Effector CD8-positive, alpha-beta T cell (primary cell): ENCODE results near the gene SH3TC2.

Experiments
- DNase-seq: peaks from one replicate; lab custom pipeline; 2025; lab: John Stamatoyannopoulos, UW

SH3TC2 gene

DNA sequence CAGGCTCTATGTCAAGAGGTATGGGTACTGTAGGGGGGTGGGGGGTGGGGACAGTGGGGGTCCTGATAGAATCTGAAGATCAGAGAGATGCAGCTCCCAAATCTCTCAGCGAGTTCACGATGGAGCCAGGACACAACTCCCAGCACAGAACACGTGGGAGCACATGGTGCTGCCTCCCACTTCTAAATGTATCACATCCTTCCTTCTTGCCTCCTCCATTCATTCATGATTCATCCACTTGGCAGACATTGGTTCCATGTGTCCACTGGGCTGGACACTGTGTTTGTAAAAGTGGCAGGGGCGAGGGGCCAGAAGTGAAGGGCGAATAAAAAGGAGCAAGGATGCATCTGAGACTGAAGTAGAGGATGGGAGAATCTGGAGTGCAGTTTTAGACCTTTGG is 33.9 kb downstream of the SH3TC2 start:
- no peak for DNase-seq

GRCh38 chr5:149028161-149028560 is 34.7 kb downstream of the SH3TC2 start:
- no peak for DNase-seq

DNA sequence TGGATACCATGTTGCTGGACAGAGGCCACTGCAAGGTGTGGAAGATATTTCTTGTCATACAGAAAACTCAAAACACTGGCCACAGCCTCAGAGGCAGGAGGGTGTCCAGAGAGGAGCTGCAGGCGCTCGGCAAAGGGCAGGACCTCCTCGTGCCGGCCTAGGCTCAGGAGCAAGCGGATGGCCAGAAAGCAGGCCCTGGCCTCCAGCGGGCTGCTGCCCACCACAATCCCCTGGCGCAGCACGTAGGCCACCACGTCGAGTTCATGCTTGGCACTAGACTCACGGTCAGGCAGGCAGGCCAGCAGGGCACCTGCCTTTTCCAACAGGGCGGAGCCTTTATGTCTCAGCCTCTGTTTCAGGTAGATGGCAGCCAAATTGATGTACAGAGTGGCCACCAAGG is 35.2 kb downstream of the SH3TC2 start:
- no peak for DNase-seq

DNA sequence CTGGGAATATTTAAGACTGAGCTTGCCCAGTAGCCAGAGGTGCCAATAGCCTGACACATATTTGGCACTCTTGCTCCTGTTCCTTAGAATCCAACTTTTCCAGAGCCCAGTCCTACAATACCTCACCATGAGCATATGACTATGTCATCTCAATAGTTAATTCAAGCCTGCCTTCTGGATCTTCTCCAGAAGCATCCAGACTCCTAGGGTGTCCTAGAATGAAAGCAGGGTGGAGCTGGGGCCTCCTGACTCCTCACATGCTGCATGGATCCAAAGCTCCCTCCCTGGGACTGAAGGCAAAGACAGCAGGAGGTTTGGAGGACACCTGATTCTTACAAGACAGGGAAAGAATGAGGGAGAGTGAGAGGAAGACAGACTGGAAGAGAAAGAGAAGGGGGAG is 37.9 kb downstream of the SH3TC2 start:
- DNase-seq = no peak

- DNase-seq = no peak
Measured at GRCh38 chr5:149024477-149024876, 38.4 kb downstream of the SH3TC2 start.

- DNase-seq = no peak
Measured at GRCh38 chr5:149022200-149022599, 40.7 kb downstream of the SH3TC2 start.

GRCh38 chr5:149019679-149020078 is 43.2 kb downstream of the SH3TC2 start:
- no peak for DNase-seq

DNA sequence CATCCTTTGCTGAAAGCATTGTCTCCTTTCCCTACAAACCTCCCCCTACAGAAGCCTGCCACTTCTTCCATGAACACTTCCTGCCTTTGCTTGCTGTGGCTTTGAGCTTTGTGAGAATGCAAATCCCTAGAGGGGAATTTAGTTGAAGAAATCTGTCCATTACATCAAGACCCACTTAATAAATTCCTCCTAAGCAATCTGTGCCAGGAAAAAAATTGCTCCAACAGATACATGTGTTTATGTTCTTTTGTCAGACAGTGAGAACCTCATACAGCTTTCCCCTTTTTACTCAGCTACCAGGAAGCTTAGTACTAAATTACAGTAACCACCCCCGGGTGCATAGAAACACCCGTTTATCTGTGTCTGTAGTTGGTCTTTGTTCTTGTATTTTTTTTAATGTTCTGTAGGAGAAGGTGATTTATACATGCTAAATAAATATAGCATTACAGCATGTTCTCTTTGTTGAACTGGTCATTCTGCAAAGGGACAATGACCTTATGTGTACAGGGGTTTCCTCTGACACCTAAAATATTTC is 43.9 kb downstream of the SH3TC2 start:
- no peak for DNase-seq

GRCh38 chr5:149017636-149018035 is 45.2 kb downstream of the SH3TC2 start:
- DNase-seq = no peak

DNA sequence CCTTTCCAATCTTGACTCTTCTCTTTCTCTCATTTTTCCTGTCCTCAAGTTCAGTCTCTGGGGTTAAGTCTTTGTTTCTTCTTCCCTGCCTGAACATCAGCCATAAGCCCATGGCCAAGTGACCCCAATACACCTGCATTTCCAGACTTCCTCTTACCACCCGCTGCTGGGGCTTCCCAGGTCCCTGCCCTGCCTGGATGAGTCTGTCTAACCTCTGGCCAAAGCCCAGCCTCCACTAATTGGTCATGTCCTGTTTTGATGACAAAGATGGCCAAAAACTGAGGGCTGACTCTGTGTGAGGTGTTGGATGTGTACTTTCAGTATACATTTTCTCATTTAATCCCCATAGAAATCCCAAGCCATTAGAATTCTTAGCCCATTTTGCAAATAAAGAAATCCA is 47.3 kb downstream of the SH3TC2 start:
- DNase-seq = no peak

DNA sequence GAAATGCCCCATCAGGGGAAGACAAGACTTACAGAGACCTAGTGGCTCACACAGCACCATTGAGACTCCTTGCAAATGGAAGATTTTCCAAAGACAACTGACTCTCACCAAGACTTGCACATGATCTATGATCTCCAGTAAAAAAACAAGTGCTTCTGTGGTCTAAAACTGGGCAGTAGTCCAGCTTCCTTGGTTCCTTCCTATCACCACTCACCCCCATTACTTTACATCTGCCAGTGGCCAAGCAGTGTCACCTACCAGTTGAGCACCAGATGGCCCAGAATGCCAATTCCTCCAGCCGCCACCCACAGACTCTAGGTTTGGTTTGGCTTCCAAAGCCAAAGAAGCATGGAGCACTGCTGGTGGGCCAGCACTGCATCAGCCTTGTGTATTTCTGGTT is 47.7 kb downstream of the SH3TC2 start:
- DNase-seq = no peak

- no peak for DNase-seq
Measured at GRCh38 chr5:149014571-149015031, 48.3 kb downstream of the SH3TC2 start.

- DNase-seq = no peak
Measured at GRCh38 chr5:149013796-149014195, 49.1 kb downstream of the SH3TC2 start.

- no peak for DNase-seq
Measured at GRCh38 chr5:149012350-149012749, 50.5 kb downstream of the SH3TC2 start.

- DNase-seq = no peak
Measured at GRCh38 chr5:149011728-149012127, 51.1 kb downstream of the SH3TC2 start.

GRCh38 chr5:149011084-149011483 is 51.8 kb downstream of the SH3TC2 start:
- no peak for DNase-seq

- DNase-seq = no peak
Measured at GRCh38 chr5:149007174-149007573, 55.7 kb downstream of the SH3TC2 start.

- DNase-seq = no peak
Measured at GRCh38 chr5:149006426-149006825, 56.4 kb downstream of the SH3TC2 start.

GRCh38 chr5:149005077-149005892 is 57.6 kb downstream of the SH3TC2 start:
- no peak for DNase-seq

- no peak for DNase-seq
Measured at GRCh38 chr5:149004559-149004958, 58.3 kb downstream of the SH3TC2 start.

GRCh38 chr5:149002761-149003689 is 59.8 kb downstream of the SH3TC2 start:
- no peak for DNase-seq

GRCh38 chr5:149002053-149002452 is 60.8 kb downstream of the SH3TC2 start:
- DNase-seq = no peak

DNA sequence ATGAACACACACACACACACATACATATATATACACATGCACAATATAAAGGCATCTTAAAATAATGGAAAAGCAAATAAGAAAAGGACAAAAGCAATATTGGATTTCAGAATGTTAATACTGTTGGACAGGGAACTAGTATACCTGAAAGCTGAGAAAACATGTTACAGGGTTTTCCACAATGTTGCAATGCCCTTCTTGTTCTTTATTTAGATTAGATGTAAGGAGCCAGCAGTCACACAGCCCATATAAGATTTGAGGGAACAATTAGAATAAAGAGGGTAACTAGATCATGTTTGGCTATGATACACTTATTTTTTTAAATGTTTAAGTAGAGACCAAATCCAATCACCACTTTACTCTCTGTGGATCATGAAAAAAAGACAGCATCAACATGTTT is 61.7 kb downstream of the SH3TC2 start:
- no peak for DNase-seq
